ENCODE measurements around the gene ZC3H12C. TPM values are rescaled to one million over a fixed set of nuclear protein-coding genes. Genes with fewer than 3 reads are reported as not detected.

Gene ZC3H12C
- total RNA-seq, 2 donors from 2014 or later, result 17.8 to 20.4 TPM

GRCh38 chr11:110128161-110128560, 35.0 kb downstream of the ZC3H12C start:
- DNase-seq (no peak), ATAC-seq (no peak)
- intact Hi-C loops (cut with DNase I, micrococcal nuclease), result no loop called here

GRCh38 chr11:110130642-110131238, 37.5 kb downstream of the ZC3H12C start:
- ATAC-seq (peak; percentile 86), DNase-seq (peak; percentile 11 to 43)
- intact Hi-C loops (cut with DNase I, micrococcal nuclease), result no loop called here

- ATAC-seq (no peak), DNase-seq (no peak)
- intact Hi-C loops (cut with DNase I, micrococcal nuclease), result no loop called here
These were observed 38.4 kb downstream of the ZC3H12C start for GRCh38 chr11:110131386-110132123.

GRCh38 chr11:110133160-110133559, 40.0 kb downstream of the ZC3H12C start:
- ATAC-seq (no peak), DNase-seq (no peak)
- intact Hi-C loops (cut with DNase I, micrococcal nuclease), result no loop called here

GRCh38 chr11:110134110-110134509, 40.9 kb downstream of the ZC3H12C start:
- intact Hi-C loops (cut with DNase I, micrococcal nuclease), result no loop called here
- ATAC-seq (no peak), DNase-seq (no peak)

- DNase-seq (no peak), ATAC-seq (no peak)
- intact Hi-C loops (cut with DNase I, micrococcal nuclease), result no loop called here
These were observed 48.6 kb downstream of the ZC3H12C start for GRCh38 chr11:110141812-110142211.

- DNase-seq, result no peak
- ATAC-seq, result no peak
- intact Hi-C loops (cut with DNase I, micrococcal nuclease), result no loop called here
These were observed 54.9 kb downstream of the ZC3H12C start for GRCh38 chr11:110147962-110148709.

- DNase-seq, result no peak
- intact Hi-C loops (cut with DNase I, micrococcal nuclease), result no loop called here
- no peak for ATAC-seq
These were observed 55.9 kb downstream of the ZC3H12C start for GRCh38 chr11:110148775-110149744.

- intact Hi-C loops (cut with DNase I, micrococcal nuclease), result no loop called here
- no peak for DNase-seq
- ATAC-seq, result no peak
These were observed 59.0 kb downstream of the ZC3H12C start for GRCh38 chr11:110152199-110152598.

- intact Hi-C loops (cut with DNase I, micrococcal nuclease), result no loop called here
- DNase-seq, result no peak
- ATAC-seq, result no peak
These were observed 60.3 kb downstream of the ZC3H12C start for GRCh38 chr11:110153474-110153873.

GRCh38 chr11:110156503-110156902, 63.3 kb downstream of the ZC3H12C start:
- no peak for ATAC-seq
- intact Hi-C loops (cut with DNase I, micrococcal nuclease), result no loop called here
- DNase-seq, result no peak

- no peak for ATAC-seq
- intact Hi-C loops (cut with DNase I, micrococcal nuclease), result no loop called here
- DNase-seq, result no peak
These were observed 65.4 kb downstream of the ZC3H12C start for GRCh38 chr11:110158317-110159200.

GRCh38 chr11:110159476-110159875, 66.3 kb downstream of the ZC3H12C start:
- ATAC-seq (no peak), DNase-seq (no peak)
- intact Hi-C loops (cut with DNase I, micrococcal nuclease), result no loop called here

GRCh38 chr11:110160016-110160415, 66.8 kb downstream of the ZC3H12C start:
- DNase-seq, result no peak
- no peak for ATAC-seq
- intact Hi-C loops (cut with DNase I, micrococcal nuclease), result no loop called here

- ATAC-seq (no peak), DNase-seq (no peak)
- intact Hi-C loops (cut with DNase I, micrococcal nuclease), result no loop called here
These were observed 67.2 kb downstream of the ZC3H12C start for GRCh38 chr11:110160437-110160836.

- DNase-seq (no peak), ATAC-seq (no peak)
- intact Hi-C loops (cut with DNase I, micrococcal nuclease), result no loop called here
These were observed 67.9 kb downstream of the ZC3H12C start for GRCh38 chr11:110161061-110161460.

- ATAC-seq, result no peak
- intact Hi-C loops (cut with DNase I, micrococcal nuclease), result no loop called here
- DNase-seq, result no peak
These were observed 69.0 kb downstream of the ZC3H12C start for GRCh38 chr11:110162216-110162615.
